GM21360 (cell line): ENCODE data around the gene SRA1.

Experiments
- ATAC-seq: cut with Tn5 transposase; IDR thresholded peaks from one replicate; pipeline ENCODE4 v1.9.1; 2021; ENCODE audit warnings: mild to moderate bottlenecking, moderate library complexity; ENCODE audit not compliant: unreplicated experiment

The SRA1 gene

GRCh38 chr5:140551872-140552271 is 5.4 kb downstream of the SRA1 start:
- no peak for ATAC-seq

DNA sequence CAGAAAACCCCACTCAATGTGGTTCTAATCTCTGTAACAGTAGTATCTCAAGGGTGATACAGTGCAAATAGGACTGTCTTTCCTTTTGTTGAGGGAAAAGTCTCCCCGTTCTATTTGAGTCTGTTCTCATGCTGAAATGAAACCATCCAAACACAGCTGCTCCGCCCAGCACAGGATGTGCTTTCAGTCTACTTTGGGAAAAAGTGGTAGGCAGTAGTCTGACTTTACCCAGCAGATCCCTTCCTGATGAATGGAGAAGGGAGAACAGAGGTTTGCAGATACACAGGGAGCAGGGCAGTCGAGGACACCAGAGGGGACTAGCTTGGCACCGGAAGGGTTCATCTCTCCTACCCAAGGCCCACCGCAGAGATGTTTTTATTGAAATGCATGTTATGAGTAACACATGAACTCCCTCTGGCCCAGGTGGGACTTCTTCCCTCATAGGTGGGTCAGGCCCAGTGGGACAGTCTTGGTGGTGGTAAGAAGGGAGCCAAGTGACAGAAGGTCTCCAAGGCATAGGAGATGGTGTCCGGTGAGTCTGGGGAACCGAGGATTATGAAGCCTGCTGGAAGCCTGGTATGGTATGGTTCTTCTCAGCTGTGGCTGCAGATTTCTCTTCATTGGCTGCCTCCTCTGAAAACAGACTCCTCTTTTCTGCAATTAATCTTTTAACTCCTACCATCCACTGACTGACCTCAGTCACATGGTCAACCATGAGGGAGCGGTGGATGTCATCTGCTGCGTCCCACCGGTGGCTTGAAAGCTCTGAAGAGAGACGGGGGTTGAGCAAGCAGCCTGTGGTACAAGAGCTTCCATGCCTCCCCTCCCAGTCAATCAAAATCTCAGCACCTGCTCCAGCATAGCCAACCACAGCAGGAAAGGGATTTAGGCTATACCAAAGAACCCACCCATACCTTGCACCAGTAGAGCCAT is 6.9 kb downstream of the SRA1 start:
- no peak for ATAC-seq

- no peak for ATAC-seq
Observed at GRCh38 chr5:140549237-140550144, 7.8 kb downstream of the SRA1 start.

GRCh38 chr5:140548791-140549190 is 8.5 kb downstream of the SRA1 start:
- no peak for ATAC-seq

- ATAC-seq: peak; percentile 3
Observed at GRCh38 chr5:140548300-140548688, 9.0 kb downstream of the SRA1 start.

DNA sequence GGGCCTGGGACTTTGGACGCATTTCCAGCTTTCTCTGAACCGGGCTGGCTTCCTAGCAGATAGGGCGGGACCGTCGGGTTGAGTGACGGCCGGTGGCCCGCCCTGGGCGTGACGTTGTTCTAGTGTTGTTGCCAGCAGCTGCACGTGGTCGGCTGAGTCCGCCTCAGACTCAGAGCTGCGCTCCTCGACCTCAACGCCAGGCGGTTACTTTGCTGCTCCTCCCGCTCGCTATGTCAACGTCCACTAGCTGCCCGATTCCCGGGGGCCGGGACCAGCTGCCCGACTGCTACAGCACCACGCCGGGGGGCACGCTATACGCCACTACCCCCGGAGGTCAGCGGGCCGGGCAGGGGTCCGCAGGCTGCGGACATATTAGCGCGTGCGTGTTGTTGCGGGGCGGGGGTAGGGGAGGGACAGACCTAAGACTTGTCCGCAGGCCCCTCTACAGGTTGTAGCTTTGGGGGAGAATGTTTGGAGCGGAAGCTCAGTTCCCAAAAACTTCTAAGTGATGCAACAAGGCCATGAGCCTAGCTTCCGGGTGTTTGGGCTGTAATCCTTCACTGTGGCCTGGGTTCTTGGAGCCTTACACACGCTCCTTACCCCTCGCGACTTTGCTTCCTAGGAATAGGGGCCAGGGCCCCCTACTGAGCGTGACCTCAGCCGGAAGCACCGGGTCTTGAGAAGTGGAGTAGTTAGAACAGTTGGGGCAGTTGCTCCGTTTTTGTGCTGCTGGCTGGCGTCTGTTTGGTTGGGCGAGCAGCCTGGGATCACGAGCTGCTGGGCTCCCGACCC is 9.6 kb downstream of the SRA1 start, which contains the start of gene EIF4EBP3:
EIF4EBP3 (plus strand) TSS at position 155 of the 792 bp plus-strand sequence; CDS start at position 231, 76 bp downstream.
- peak; percentile 96 for ATAC-seq

DNA sequence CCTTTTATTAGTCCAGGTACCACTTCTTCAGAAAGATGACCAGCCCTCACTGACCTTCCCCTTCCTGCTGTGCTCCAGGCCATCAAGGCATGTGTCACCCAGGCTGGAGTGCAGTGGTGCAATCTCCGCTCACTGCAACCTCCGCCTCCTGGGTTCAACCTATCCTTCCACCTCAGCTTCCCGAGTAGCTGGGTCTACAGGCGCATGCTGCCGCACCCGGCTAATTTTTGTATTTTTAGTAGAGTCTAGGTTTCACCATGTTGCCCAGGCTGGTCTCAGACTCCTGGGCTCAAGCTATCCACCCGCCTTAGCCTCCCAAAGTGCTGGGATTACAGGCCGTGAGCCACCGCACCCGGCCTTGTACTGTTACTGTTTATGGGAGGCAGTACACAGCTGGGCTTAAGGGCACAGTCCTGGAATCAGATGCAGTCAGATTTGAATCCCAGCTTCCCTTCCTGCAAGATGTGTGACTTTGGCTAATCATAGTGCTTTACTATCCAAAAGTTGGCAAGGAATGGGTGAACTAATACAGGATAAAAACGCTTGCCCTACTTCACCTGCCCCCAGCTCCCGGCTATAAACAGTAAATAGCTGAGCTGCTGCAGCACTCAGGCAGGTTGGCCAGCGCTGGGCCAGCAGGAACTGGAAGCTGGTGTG is 10.3 kb downstream of the SRA1 start:
- ATAC-seq: no peak

DNA sequence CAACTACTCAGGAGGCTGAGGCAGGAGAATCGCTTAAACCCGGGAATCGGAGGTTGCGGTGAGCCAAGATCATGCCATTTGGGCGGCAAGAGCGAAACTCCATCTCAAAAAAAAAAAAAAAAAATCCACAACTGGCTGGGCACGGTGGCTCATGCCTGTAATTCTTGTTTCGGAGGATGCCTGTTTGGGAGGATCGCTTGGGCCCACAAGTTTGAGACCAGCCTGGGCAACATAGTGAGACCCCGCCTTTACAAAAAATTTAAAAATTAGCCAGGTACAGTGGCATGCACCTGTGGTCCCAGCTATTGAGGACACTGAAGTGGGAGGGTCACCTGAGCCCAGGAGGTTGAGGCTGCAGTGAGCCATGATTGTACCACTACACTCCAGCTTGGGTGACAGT is 11.7 kb downstream of the SRA1 start:
- no peak for ATAC-seq

GRCh38 chr5:140544986-140545385 is 12.3 kb downstream of the SRA1 start:
- no peak for ATAC-seq

GRCh38 chr5:140542972-140543371 is 14.3 kb downstream of the SRA1 start:
- no peak for ATAC-seq

GRCh38 chr5:140540227-140540626 is 17.0 kb downstream of the SRA1 start:
- ATAC-seq: no peak

DNA sequence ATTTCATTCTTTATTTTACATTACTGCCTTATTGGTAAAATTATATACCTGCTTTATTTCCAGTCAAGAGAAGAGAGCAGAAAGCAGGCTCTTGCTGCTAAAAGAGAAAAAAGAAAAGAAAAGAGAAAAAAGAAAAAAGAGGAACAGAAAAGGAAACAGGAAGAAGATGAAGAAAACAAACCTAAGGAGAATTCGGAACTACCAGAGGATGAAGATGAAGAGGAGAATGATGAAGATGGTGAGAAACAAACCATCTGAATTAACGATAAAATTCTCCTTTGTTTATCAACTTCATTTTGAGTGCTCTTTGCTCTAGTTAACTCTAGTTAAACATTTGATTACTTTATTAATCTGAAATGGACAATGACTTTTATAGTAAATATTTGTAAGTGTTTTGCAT is 33.3 kb downstream of the SRA1 start:
- ATAC-seq: no peak

GRCh38 chr5:140513124-140513523 is 44.1 kb downstream of the SRA1 start:
- no peak for ATAC-seq

DNA sequence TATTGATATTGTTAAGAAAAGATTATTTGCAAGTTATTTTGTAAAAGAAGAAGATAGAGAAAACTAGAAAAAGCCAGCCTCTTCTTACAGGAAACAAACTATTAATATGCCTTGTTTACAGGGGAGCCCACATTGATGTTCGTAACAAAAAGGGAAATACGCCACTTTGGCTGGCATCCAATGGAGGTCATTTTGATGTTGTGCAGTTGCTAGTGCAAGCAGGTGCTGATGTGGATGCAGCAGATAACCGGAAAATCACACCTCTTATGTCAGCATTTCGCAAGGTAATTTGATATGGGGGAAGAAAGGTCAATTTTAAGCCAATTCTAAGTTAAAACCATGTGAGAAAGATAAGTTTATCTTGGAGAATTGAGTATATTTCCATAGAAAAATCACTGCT is 47.4 kb downstream of the SRA1 start:
- no peak for ATAC-seq

DNA sequence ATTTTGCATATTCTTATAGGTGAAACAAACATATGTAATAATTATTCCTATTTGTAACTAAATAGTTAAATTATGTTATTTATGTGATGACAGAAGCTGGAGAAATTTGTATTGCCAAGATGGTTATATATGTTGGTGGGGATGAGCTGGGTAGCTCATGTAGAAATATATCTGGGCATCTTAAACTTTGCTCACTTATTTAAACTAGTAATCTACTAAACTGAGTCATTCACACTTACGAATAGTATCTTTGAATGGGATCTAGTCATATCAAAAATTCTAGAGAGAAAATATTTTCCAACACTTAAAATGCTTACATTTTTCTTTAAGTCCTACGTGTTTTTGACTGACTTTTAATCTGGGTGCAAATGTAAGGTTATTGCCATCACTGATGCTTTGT is 54.4 kb downstream of the SRA1 start:
- ATAC-seq: no peak
